Measurements from ENCODE around the gene JUND.

Gene JUND

GRCh38 chr19:18252370-18252717, 29.1 kb downstream of the JUND start:
- no peak overlapping the region for H3K4me3 ChIP-seq (replicated peaks; ENCODE audit: low read depth, low read length)
- DNase-seq (ENCODE audit: low read depth) = no peak
- no peak for TF ChIP-seq CTCF (IDR thresholded peaks at IDR 0.05; ENCODE audit: low read length, missing control alignments)

GRCh38 chr19:18251587-18252369, 29.6 kb downstream of the JUND start:
- no peak overlapping the region for H3K4me3 ChIP-seq (replicated peaks; ENCODE audit: low read depth, low read length)
- TF ChIP-seq CTCF (IDR thresholded peaks at IDR 0.05; ENCODE audit: low read length, missing control alignments) = peak; percentile 83
- DNase-seq (ENCODE audit: low read depth) = peak; percentile 75

- DNase-seq (ENCODE audit: low read depth) = no peak
- no peak for TF ChIP-seq CTCF (IDR thresholded peaks at IDR 0.05; ENCODE audit: low read length, missing control alignments)
- no peak overlapping the region for H3K4me3 ChIP-seq (replicated peaks; ENCODE audit: low read depth, low read length)
Measured at GRCh38 chr19:18249834-18250233, 31.6 kb downstream of the JUND start.

- TF ChIP-seq CTCF (IDR thresholded peaks at IDR 0.05; ENCODE audit: low read length, missing control alignments) = no peak
- DNase-seq (ENCODE audit: low read depth) = no peak
- no peak overlapping the region for H3K4me3 ChIP-seq (replicated peaks; ENCODE audit: low read depth, low read length)
Measured at GRCh38 chr19:18245297-18245696, 36.1 kb downstream of the JUND start.

GRCh38 chr19:18239303-18239702, 42.1 kb downstream of the JUND start:
- TF ChIP-seq CTCF (IDR thresholded peaks at IDR 0.05; ENCODE audit: low read length, missing control alignments) = no peak

GRCh38 chr19:18234194-18234593, 47.2 kb downstream of the JUND start:
- DNase-seq (ENCODE audit: low read depth) = no peak
- no peak for TF ChIP-seq CTCF (IDR thresholded peaks at IDR 0.05; ENCODE audit: low read length, missing control alignments)
- H3K4me3 ChIP-seq (replicated peaks; ENCODE audit: low read depth, low read length) = no peak overlapping the region

More at GRCh38 chr19:18239303-18239702, 42.1 kb downstream of the JUND start:
- DNase-seq (ENCODE audit: low read depth) = no peak
- H3K4me3 ChIP-seq (replicated peaks; ENCODE audit: low read depth, low read length) = no peak overlapping the region
